ENCODE measurements around the gene ABCB7.
"Not testable (repeated sequence)": the region's sequence is repeated elsewhere in the genome, so short reads cannot be mapped to it uniquely, and the experiment has no call there.

DNA sequence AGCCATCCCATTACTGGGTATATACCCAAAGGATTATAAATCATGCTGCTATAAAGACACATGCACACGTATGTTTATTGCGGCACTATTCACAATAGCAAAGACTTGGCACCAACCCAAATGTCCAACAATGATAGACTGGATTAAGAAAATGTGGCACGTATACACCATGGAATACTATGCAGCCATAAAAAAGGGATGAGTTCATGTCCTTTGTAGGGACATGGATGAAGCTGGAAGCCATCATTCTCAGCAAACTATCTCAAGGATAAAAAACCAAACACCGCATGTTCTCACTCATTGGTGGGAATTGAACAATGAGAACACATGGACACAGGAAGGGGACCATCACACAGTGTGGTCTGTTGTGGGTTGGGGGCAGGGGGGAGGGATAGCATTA is 111.9 kb downstream of the ABCB7 start:
- TF ChIP-seq, protein P1, sequence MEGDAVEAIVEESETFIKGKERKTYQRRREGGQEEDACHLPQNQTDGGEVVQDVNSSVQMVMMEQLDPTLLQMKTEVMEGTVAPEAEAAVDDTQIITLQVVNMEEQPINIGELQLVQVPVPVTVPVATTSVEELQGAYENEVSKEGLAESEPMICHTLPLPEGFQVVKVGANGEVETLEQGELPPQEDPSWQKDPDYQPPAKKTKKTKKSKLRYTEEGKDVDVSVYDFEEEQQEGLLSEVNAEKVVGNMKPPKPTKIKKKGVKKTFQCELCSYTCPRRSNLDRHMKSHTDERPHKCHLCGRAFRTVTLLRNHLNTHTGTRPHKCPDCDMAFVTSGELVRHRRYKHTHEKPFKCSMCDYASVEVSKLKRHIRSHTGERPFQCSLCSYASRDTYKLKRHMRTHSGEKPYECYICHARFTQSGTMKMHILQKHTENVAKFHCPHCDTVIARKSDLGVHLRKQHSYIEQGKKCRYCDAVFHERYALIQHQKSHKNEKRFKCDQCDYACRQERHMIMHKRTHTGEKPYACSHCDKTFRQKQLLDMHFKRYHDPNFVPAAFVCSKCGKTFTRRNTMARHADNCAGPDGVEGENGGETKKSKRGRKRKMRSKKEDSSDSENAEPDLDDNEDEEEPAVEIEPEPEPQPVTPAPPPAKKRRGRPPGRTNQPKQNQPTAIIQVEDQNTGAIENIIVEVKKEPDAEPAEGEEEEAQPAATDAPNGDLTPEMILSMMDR (IDR thresholded peaks at IDR 0.05), result not testable (repeated sequence)
- TF ChIP-seq POLR2A (IDR thresholded peaks at IDR 0.05), result not testable (repeated sequence)

Measured in testis (tissue), 2 donors.